HepG2 (cell line): ENCODE measurements around the gene PLXND1. TPM values are rescaled to one million over a fixed set of nuclear protein-coding genes. Genes with fewer than 3 reads are reported as not detected.

ENCODE experiments used
- AHR ChIP-seq: IDR thresholded peaks from 2 replicates; pipeline ENCODE4 v1.6.1; 2018; ENCODE audit warnings: missing genetic modification reagents, missing compliant biosample characterization
- CHCHD3 ChIP-seq: sonication (generic); formaldehyde crosslinking; IDR thresholded peaks from 2 replicates; pipeline ENCODE4 v1.8.0; 2022; ENCODE audit warnings: mild to moderate bottlenecking, missing genetic modification reagents, moderate library complexity
- HNF4G ChIP-seq, 2 experiments: sonication (generic) in 1 of 2; formaldehyde crosslinking in 1 of 2; IDR thresholded peaks; 2 replicates each; pipeline versions ENCODE4 v1.4.0 to v1.6.1; 2011 to 2020; ENCODE audit warnings: borderline replicate concordance in 2 of 2, low read depth in 2 of 2, mild to moderate bottlenecking in 2 of 2, low read length in 1 of 2, missing genetic modification reagents in 1 of 2, moderate library complexity in 1 of 2
- IRX3 ChIP-seq: sonication (generic); formaldehyde crosslinking; IDR thresholded peaks from 2 replicates; pipeline ENCODE4 v1.8.1; 2023; ENCODE audit warnings: mild to moderate bottlenecking, low read depth, missing genetic modification reagents, borderline replicate concordance
- KAT8 ChIP-seq: IDR thresholded peaks from 2 replicates; pipeline ENCODE4 v1.6.1; 2016; ENCODE audit warnings: missing genetic modification reagents, missing compliant biosample characterization
- KDM4B ChIP-seq: sonication (generic); formaldehyde crosslinking; IDR thresholded peaks from 2 replicates; pipeline ENCODE4 v1.4.0; 2020; ENCODE audit warnings: missing genetic modification reagents
- PHF5A ChIP-seq: IDR thresholded peaks from one replicate; pipeline ENCODE4 v1.6.1; 2018; ENCODE audit warnings: low read depth, missing genetic modification reagents; ENCODE audit not compliant: unreplicated experiment
- RFXANK ChIP-seq: IDR thresholded peaks from 2 replicates; pipeline ENCODE4 v1.6.1; 2016
- SPEN ChIP-seq: sonication (generic); formaldehyde crosslinking; IDR thresholded peaks from 2 replicates; pipeline ENCODE4 v1.5.1; 2020; ENCODE audit warnings: low read depth, mild to moderate bottlenecking, missing genetic modification reagents
- THAP11 ChIP-seq: IDR thresholded peaks from 2 replicates; pipeline ENCODE4 v1.6.1; 2016; ENCODE audit warnings: missing biosample characterization, missing genetic modification reagents
- ZBTB49 ChIP-seq: sonication (generic); formaldehyde crosslinking; IDR thresholded peaks from 2 replicates; pipeline ENCODE4 v1.4.0; 2020; ENCODE audit warnings: missing genetic modification reagents, borderline replicate concordance
- ZFP36L1 ChIP-seq: sonication (generic); formaldehyde crosslinking; IDR thresholded peaks from 2 replicates; pipeline ENCODE4 v1.8.0; 2022; ENCODE audit warnings: mild to moderate bottlenecking, missing genetic modification reagents, moderate library complexity
- ZFY ChIP-seq: sonication (generic); formaldehyde crosslinking; IDR thresholded peaks from 2 replicates; pipeline ENCODE4 v1.4.0; 2020; ENCODE audit warnings: missing genetic modification reagents
- ZNF256 ChIP-seq: sonication (generic); formaldehyde crosslinking; conservative IDR thresholded peaks from 2 replicates; pipeline ENCODE4 v1.4.0; 2020; ENCODE audit warnings: missing genetic modification reagents
- ZNF331 ChIP-seq: sonication (generic); formaldehyde crosslinking; IDR thresholded peaks from 2 replicates; pipeline ENCODE4 v1.4.0; 2020; ENCODE audit warnings: missing genetic modification reagents
- ZNF7 ChIP-seq: IDR thresholded peaks from 2 replicates; pipeline ENCODE4 v1.6.1; 2016; ENCODE audit warnings: missing biosample characterization, missing genetic modification reagents
- polyA plus RNA-seq, 8 experiments: library from polyadenylated mRNA; depleted of rRNA in 3 of 8; stranded (reverse) in 7 of 8; unstranded in 1 of 8; fragments of >200 nt; fragmentation: Illumina TruSeq in 4 of 8; extraction: Trizol in 4 of 8; gene quantifications; 2 replicates each; pipeline versions ENCODE4 v1.2.1 to v1.2.3, GENCODE V29; 2011 to 2016; ENCODE audit warnings: low read depth in 4 of 8, missing spikeins in 1 of 8, mixed read lengths in 1 of 8; ENCODE audit not compliant: insufficient read depth in 1 of 8
- total RNA-seq, 5 experiments: library from RNA; depleted of rRNA; stranded (reverse); fragments of >200 nt; fragmentation: Illumina TruSeq; extraction: Trizol; gene quantifications; 2 replicates each; pipeline ENCODE4 v1.2.3, GENCODE V29; 2016; ENCODE audit warnings: low read depth in 1 of 5
- TF ChIP-seq, protein P1 (sequence below): sonication (generic); formaldehyde crosslinking; IDR thresholded peaks from 2 replicates; pipeline ENCODE4 v1.4.0; 2020; ENCODE audit warnings: missing genetic modification reagents
- TF ChIP-seq, protein P2 (sequence below): sonication (generic); IDR thresholded peaks from 2 replicates; pipeline ENCODE4 v1.6.1; 2016; ENCODE audit warnings: low read depth, borderline replicate concordance

Gene PLXND1
- total and polyA plus RNA-seq, 2 of the 13 experiments (the other 11 are each of a cell fraction or from before 2014, with no cell fraction given), result 15.9 to 42.0 TPM

DNA sequence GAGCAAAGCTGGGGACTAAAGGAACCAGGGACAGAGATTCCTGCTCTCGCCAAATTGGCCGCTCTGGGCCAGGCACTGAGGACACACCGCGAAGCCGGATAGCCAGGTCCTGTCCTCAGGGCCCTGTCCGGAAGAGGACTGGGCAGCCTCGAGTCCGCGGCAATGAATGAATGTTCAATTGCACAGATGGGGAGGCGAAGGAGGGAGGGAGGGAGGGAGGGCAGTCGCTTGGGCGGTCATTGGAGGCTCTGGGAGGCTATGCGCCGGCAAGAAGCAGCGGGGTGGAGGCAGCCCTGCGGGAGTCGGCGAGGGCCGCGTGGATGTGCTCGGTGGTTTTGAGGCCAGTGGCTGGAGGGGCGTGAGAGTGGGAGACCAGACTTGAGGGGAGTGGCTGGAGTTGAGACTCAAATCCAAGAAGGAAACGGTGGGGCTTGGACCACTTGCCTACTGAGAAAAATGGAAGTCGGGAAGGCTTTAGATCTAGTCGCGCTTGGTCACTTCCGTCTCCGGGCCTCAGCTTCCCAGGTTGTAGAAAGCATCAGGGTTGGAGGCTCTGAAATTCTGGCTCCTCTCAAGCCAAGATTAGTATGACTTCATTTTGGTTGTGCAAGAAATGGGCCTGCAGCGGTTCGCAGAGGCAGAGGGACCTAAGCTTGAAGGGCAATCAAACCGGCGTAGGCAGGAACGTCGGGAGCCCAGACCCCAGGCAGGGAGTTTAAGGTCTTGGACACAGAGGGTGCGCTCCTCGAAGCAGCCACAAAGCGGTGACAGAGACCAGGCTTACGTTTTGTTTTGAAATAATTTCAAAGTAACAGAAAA, 21.1 kb upstream of the PLXND1 start (continued):
- TF ChIP-seq ZBTB49 (CRISPR knock-in tag) (no peak), ZNF7 (no peak), KDM4B (CRISPR knock-in tag) (no peak), ZFY (CRISPR knock-in tag) (peak; percentile 74), PHF5A (peak; percentile 6), IRX3 (CRISPR knock-in tag) (no peak; the same call in 1 of the 2 replicates), CHCHD3 (CRISPR knock-in tag) (no peak), RFXANK (CRISPR knock-in tag) (no peak), ZFP36L1 (CRISPR knock-in tag) (no peak), SPEN (CRISPR knock-in tag) (0 out of 2 replicates have a peak, but pooled peaks have one; percentile 35), KAT8 (CRISPR knock-in tag) (peak; percentile 53; the same call in 1 of the 2 replicates), HNF4G (IDR thresholded peaks at IDR 0.05; ENCODE audit: borderline replicate concordance, low read depth, low read length) (no peak), HNF4G (CRISPR knock-in tag; IDR thresholded peaks at IDR 0.05; ENCODE audit: borderline replicate concordance, low read depth) (no peak), AHR (no peak), ZNF331 (no peak), THAP11 (peak; percentile 14; the same call in 1 of the 2 replicates), ZNF256 (CRISPR knock-in tag) (no peak; the same call in 1 of the 2 replicates)
- TF ChIP-seq, protein P1, sequence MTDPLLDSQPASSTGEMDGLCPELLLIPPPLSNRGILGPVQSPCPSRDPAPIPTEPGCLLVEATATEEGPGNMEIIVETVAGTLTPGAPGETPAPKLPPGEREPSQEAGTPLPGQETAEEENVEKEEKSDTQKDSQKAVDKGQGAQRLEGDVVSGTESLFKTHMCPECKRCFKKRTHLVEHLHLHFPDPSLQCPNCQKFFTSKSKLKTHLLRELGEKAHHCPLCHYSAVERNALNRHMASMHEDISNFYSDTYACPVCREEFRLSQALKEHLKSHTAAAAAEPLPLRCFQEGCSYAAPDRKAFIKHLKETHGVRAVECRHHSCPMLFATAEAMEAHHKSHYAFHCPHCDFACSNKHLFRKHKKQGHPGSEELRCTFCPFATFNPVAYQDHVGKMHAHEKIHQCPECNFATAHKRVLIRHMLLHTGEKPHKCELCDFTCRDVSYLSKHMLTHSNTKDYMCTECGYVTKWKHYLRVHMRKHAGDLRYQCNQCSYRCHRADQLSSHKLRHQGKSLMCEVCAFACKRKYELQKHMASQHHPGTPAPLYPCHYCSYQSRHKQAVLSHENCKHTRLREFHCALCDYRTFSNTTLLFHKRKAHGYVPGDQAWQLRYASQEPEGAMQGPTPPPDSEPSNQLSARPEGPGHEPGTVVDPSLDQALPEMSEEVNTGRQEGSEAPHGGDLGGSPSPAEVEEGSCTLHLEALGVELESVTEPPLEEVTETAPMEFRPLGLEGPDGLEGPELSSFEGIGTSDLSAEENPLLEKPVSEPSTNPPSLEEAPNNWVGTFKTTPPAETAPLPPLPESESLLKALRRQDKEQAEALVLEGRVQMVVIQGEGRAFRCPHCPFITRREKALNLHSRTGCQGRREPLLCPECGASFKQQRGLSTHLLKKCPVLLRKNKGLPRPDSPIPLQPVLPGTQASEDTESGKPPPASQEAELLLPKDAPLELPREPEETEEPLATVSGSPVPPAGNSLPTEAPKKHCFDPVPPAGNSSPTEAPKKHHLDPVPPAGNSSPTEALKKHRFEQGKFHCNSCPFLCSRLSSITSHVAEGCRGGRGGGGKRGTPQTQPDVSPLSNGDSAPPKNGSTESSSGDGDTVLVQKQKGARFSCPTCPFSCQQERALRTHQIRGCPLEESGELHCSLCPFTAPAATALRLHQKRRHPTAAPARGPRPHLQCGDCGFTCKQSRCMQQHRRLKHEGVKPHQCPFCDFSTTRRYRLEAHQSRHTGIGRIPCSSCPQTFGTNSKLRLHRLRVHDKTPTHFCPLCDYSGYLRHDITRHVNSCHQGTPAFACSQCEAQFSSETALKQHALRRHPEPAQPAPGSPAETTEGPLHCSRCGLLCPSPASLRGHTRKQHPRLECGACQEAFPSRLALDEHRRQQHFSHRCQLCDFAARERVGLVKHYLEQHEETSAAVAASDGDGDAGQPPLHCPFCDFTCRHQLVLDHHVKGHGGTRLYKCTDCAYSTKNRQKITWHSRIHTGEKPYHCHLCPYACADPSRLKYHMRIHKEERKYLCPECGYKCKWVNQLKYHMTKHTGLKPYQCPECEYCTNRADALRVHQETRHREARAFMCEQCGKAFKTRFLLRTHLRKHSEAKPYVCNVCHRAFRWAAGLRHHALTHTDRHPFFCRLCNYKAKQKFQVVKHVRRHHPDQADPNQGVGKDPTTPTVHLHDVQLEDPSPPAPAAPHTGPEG (CRISPR knock-in tag), result peak; percentile 43; the same call in 1 of the 2 replicates
- TF ChIP-seq, protein P2, sequence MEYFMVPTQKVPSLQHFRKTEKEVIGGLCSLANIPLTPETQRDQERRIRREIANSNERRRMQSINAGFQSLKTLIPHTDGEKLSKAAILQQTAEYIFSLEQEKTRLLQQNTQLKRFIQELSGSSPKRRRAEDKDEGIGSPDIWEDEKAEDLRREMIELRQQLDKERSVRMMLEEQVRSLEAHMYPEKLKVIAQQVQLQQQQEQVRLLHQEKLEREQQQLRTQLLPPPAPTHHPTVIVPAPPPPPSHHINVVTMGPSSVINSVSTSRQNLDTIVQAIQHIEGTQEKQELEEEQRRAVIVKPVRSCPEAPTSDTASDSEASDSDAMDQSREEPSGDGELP, result no peak; the same call in 1 of the 2 replicates
